K562 (cell line): ENCODE data around the gene VPS11. TPM values are rescaled to one million over a fixed set of nuclear protein-coding genes. Genes with fewer than 3 reads are reported as not detected.

Source experiments
- CC2D1A ChIP-seq: fragments of 450-650 bp; IDR thresholded peaks from 2 replicates; pipeline ENCODE4 v1.6.1; 2017; ENCODE audit warnings: mild to moderate bottlenecking
- FOS ChIP-seq: IDR thresholded peaks from 3 replicates; pipeline ENCODE4 v1.6.1; 2011; ENCODE audit not compliant: insufficient read length; ENCODE audit errors: extremely low read depth
- FOXA3 ChIP-seq, 2 experiments: fragments of 450-650 bp in 1 of 2; sonication (generic) in 1 of 2; formaldehyde crosslinking; IDR thresholded peaks in 1 of 2; conservative IDR thresholded peaks in 1 of 2; 2 replicates each; pipeline versions ENCODE4 v1.4.0 to v1.8.0; 2020 to 2022; ENCODE audit warnings: mild to moderate bottlenecking in 2 of 2, missing genetic modification reagents in 1 of 2
- GATA2 ChIP-seq: sonication (generic); formaldehyde crosslinking; IDR thresholded peaks from 2 replicates; pipeline ENCODE4 v1.4.0; 2020; ENCODE audit warnings: mild to moderate bottlenecking, missing genetic modification reagents
- HMGXB4 ChIP-seq: sonication (generic); formaldehyde crosslinking; IDR thresholded peaks from 2 replicates; pipeline ENCODE4 v1.8.1; 2023; ENCODE audit warnings: mild to moderate bottlenecking, missing genetic modification reagents
- KLF16 ChIP-seq: IDR thresholded peaks from 2 replicates; pipeline ENCODE4 v1.6.1; 2016; ENCODE audit warnings: antibody characterized with exemption
- NONO ChIP-seq, 2 experiments: fragments of 200-400 bp in 1 of 2; fragments of 450-650 bp in 1 of 2; formaldehyde crosslinking in 1 of 2; IDR thresholded peaks; 2 replicates each; pipeline ENCODE4 v1.6.1; 2017; ENCODE audit warnings: low read depth in 2 of 2, mild to moderate bottlenecking in 2 of 2, moderate library complexity in 2 of 2, low read length in 1 of 2
- NRF1 ChIP-seq, 2 experiments: fragments of 450-650 bp; IDR thresholded peaks in 1 of 2; conservative IDR thresholded peaks in 1 of 2; 2 replicates each; pipeline ENCODE4 v1.6.1; 2014; ENCODE audit warnings: mild to moderate bottlenecking in 2 of 2
- PHF21A ChIP-seq: fragments of 450-650 bp; IDR thresholded peaks from 2 replicates; pipeline ENCODE4 v1.6.1; 2017; ENCODE audit warnings: low read depth, borderline replicate concordance
- POLR2G ChIP-seq: fragments of 200-400 bp; formaldehyde crosslinking; IDR thresholded peaks from 2 replicates; pipeline ENCODE4 v1.6.1; 2017; ENCODE audit warnings: low read depth, mild to moderate bottlenecking, antibody characterized with exemption, low read length, moderate library complexity
- PTRF ChIP-seq: fragments of 450-650 bp; IDR thresholded peaks from 2 replicates; pipeline ENCODE4 v1.6.1; 2016; ENCODE audit warnings: mild to moderate bottlenecking, missing genetic modification characterization, missing compliant biosample characterization
- RBM22 ChIP-seq: fragments of 200-400 bp; formaldehyde crosslinking; IDR thresholded peaks from 2 replicates; pipeline ENCODE4 v1.6.1; 2018; ENCODE audit warnings: low read length, low read depth; ENCODE audit not compliant: poor library complexity, severe bottlenecking
- RCOR1 ChIP-seq, 2 experiments: IDR thresholded peaks; 2 replicates each; pipeline ENCODE4 v1.6.1; 2012; ENCODE audit warnings: low read depth in 2 of 2, low read length in 2 of 2, borderline replicate concordance in 1 of 2, improper control_type of control experiment in 1 of 2
- SPI1 ChIP-seq: IDR thresholded peaks from 2 replicates; pipeline ENCODE4 v1.6.1; 2011; ENCODE audit warnings: low read depth, low read length, control low read depth, borderline replicate concordance
- STAT5B ChIP-seq: fragments of 250-450 bp; sonication (Bioruptor Pico); IDR thresholded peaks from 2 replicates; pipeline ENCODE4 v1.8.0; 2021; ENCODE audit warnings: mild to moderate bottlenecking, inconsistent platforms
- TCF3 ChIP-seq: sonication (generic); formaldehyde crosslinking; IDR thresholded peaks from 2 replicates; pipeline ENCODE4 v1.4.0; 2020; ENCODE audit warnings: mild to moderate bottlenecking, missing genetic modification reagents
- ZBTB17 ChIP-seq: fragments of 450-650 bp; formaldehyde crosslinking; IDR thresholded peaks from 2 replicates; pipeline ENCODE4 v1.4.0; 2020; ENCODE audit warnings: mild to moderate bottlenecking
- ZBTB7A ChIP-seq: IDR thresholded peaks from 2 replicates; pipeline ENCODE4 v1.6.1; 2011; ENCODE audit warnings: low read depth, mild to moderate bottlenecking, low read length, moderate library complexity, borderline replicate concordance; ENCODE audit not compliant: control insufficient read depth
- ZFP1 ChIP-seq: fragments of 450-650 bp; formaldehyde crosslinking; IDR thresholded peaks from 2 replicates; pipeline ENCODE4 v1.4.0; 2020; ENCODE audit warnings: mild to moderate bottlenecking, mixed read lengths
- ZFX ChIP-seq: sonication (generic); formaldehyde crosslinking; IDR thresholded peaks from 2 replicates; pipeline ENCODE4 v1.8.0; 2022; ENCODE audit warnings: mild to moderate bottlenecking, missing genetic modification reagents, moderate library complexity
- ZNF24 ChIP-seq: fragments of 450-650 bp; IDR thresholded peaks from 2 replicates; pipeline ENCODE4 v1.6.1; 2016
- ZNF436 ChIP-seq: fragments of 250-450, 450-650 bp; sonication (Bioruptor Pico); formaldehyde crosslinking; IDR thresholded peaks from 2 replicates; pipeline ENCODE4 v1.7.0; 2020; ENCODE audit warnings: mild to moderate bottlenecking
- ZNF551 ChIP-seq: fragments of 250-450 bp; sonication (Bioruptor Pico); IDR thresholded peaks from 2 replicates; pipeline ENCODE4 v1.5.0; 2021; ENCODE audit warnings: mild to moderate bottlenecking, moderate library complexity
- polyA plus RNA-seq, 8 experiments: library from polyadenylated mRNA; depleted of rRNA in 4 of 8; stranded (reverse) in 5 of 8; unstranded in 3 of 8; fragments of >200 nt; fragmentation: Nextera tagmentation in 2 of 8; fragmentation: Illumina TruSeq in 1 of 8; extraction: Ambion mirVana in 2 of 8; extraction: Trizol in 1 of 8; gene quantifications; 2 replicates each; pipeline versions ENCODE4 v1.2.1 to v1.2.3, GENCODE V29; 2011 to 2014; ENCODE audit warnings: inconsistent platforms in 1 of 8, missing spikeins in 1 of 8
- total RNA-seq, 7 experiments: library from RNA; depleted of rRNA in 6 of 7; stranded (reverse); fragments of >200 nt in 6 of 7; fragmentation: Illumina TruSeq in 2 of 7; extraction: Trizol in 2 of 7; gene quantifications; 2 replicates each; pipeline versions ENCODE4 v1.2.1 to v1.2.3, GENCODE V29; 2011 to 2021; ENCODE audit warnings: low replicate concordance in 1 of 7
- TF ChIP-seq, protein P1 (sequence below): fragments of 250-450 bp; sonication (Bioruptor Pico); IDR thresholded peaks from 2 replicates; pipeline ENCODE4 v1.9.0; 2021; ENCODE audit warnings: mild to moderate bottlenecking
- TF ChIP-seq, protein P2 (sequence below): fragments of 450-650 bp; formaldehyde crosslinking; IDR thresholded peaks from 2 replicates; pipeline ENCODE4 v1.4.0; 2022; ENCODE audit warnings: missing genetic modification characterization
- TF ChIP-seq, protein P3 (sequence below): fragments of 250-450 bp; sonication (Bioruptor Pico); IDR thresholded peaks from 2 replicates; pipeline ENCODE4 v1.5.0; 2020; ENCODE audit warnings: mild to moderate bottlenecking, borderline replicate concordance

The VPS11 gene
- total and polyA plus RNA-seq, 9 of the 15 experiments (the other 6 are each of a cell fraction or from before 2014, with no cell fraction given), result 14.1 to 35.5 (median 27.5) TPM

DNA sequence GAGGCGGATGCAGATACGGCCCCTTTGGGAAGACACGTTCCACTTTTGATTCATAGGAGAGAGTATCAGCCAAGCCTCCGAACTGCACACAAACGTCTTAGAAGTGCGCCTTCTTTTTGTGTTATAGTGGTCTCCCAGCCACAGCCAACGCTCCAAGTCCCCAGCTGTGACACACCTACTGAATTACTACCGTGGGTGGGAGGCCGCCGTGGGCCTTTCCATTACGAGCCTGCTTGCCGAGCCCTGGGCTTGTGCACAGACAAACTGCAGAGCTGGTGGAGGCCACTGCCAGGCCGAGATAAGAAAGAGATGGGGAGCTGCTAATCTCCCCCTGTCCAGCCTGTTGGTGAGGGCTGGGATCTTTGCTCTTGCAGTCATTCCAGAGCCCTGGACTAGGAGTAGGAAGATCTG, 17.8 kb downstream of the VPS11 start (continued):
- TF ChIP-seq ZBTB17 (CRISPR knock-in tag) (no peak), ZFX (CRISPR knock-in tag) (peak; percentile 88), SPI1 (no peak), FOS (no peak), ZNF24 (0 out of 2 replicates have a peak, but pooled peaks have one; percentile 14), KLF16 (peak; percentile 93), PHF21A (no peak), CC2D1A (peak; percentile 74; the same call in 1 of the 2 replicates), PTRF (no peak), GATA2 (CRISPR knock-in tag) (peak; percentile 94), RBM22 (no peak), RCOR1 (IDR thresholded peaks at IDR 0.05; ENCODE audit: borderline replicate concordance in 1 of 2, low read depth in 2 of 2, low read length in 2 of 2) (peak in 1 of 2 experiments; percentile 82; a peak in 3 of 4 replicates), ZBTB7A (no peak), POLR2G (no peak), TCF3 (CRISPR knock-in tag) (peak; percentile 97), ZNF436 (no peak), NRF1 (conservative IDR thresholded peaks at IDR 0.05 in 1 of 2, IDR thresholded peaks at IDR 0.05 in 1 of 2) (0 out of 4 replicates have a peak, but pooled peaks of 1 of the 2 experiments have one; percentile 9), HMGXB4 (CRISPR knock-in tag) (no peak), ZNF551 (no peak), FOXA3 (CRISPR knock-in tag; conservative IDR thresholded peaks at IDR 0.05 in 1 of 2, IDR thresholded peaks at IDR 0.05 in 1 of 2) (peak in 1 of 2 experiments; percentile 64; a peak in 1 of 4 replicates), NONO (IDR thresholded peaks at IDR 0.05; ENCODE audit: low read depth in 2 of 2, low read length in 1 of 2) (peak in 1 of 2 experiments; percentile 46; a peak in 1 of 4 replicates), STAT5B (no peak), ZFP1 (CRISPR knock-in tag) (no peak)
- TF ChIP-seq, protein P1, sequence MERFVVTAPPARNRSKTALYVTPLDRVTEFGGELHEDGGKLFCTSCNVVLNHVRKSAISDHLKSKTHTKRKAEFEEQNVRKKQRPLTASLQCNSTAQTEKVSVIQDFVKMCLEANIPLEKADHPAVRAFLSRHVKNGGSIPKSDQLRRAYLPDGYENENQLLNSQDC (CRISPR knock-in tag), result no peak
- TF ChIP-seq, protein P2, sequence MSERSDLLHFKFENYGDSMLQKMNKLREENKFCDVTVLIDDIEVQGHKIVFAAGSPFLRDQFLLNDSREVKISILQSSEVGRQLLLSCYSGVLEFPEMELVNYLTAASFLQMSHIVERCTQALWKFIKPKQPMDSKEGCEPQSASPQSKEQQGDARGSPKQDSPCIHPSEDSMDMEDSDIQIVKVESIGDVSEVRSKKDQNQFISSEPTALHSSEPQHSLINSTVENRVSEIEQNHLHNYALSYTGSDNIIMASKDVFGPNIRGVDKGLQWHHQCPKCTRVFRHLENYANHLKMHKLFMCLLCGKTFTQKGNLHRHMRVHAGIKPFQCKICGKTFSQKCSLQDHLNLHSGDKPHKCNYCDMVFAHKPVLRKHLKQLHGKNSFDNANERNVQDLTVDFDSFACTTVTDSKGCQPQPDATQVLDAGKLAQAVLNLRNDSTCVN, result no peak
- TF ChIP-seq, protein P3, sequence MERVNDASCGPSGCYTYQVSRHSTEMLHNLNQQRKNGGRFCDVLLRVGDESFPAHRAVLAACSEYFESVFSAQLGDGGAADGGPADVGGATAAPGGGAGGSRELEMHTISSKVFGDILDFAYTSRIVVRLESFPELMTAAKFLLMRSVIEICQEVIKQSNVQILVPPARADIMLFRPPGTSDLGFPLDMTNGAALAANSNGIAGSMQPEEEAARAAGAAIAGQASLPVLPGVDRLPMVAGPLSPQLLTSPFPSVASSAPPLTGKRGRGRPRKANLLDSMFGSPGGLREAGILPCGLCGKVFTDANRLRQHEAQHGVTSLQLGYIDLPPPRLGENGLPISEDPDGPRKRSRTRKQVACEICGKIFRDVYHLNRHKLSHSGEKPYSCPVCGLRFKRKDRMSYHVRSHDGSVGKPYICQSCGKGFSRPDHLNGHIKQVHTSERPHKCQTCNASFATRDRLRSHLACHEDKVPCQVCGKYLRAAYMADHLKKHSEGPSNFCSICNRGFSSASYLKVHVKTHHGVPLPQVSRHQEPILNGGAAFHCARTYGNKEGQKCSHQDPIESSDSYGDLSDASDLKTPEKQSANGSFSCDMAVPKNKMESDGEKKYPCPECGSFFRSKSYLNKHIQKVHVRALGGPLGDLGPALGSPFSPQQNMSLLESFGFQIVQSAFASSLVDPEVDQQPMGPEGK (CRISPR knock-in tag), result no peak
